ENCODE data around the gene TIGD1.

DNA sequence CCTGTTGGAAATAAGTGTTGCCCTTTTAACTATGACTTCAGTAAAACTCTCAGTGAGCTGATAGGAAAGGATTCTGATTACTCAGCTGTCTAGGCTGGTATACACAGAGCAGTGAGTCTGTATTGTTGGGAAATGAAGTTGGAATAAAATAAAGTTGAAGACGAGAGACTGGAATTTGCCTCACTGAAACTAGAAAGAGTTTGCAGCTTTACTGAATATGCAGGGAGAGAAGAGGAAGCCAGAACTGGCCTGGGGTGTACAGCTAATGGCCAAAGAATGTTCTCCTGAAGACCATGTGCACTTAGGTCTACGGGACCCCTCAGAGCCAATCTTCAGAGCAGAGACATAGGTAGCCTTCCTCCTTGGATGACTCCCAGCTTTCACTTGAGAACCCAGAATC, 26.6 kb upstream of the TIGD1 start:
- TF ChIP-seq, protein P1, sequence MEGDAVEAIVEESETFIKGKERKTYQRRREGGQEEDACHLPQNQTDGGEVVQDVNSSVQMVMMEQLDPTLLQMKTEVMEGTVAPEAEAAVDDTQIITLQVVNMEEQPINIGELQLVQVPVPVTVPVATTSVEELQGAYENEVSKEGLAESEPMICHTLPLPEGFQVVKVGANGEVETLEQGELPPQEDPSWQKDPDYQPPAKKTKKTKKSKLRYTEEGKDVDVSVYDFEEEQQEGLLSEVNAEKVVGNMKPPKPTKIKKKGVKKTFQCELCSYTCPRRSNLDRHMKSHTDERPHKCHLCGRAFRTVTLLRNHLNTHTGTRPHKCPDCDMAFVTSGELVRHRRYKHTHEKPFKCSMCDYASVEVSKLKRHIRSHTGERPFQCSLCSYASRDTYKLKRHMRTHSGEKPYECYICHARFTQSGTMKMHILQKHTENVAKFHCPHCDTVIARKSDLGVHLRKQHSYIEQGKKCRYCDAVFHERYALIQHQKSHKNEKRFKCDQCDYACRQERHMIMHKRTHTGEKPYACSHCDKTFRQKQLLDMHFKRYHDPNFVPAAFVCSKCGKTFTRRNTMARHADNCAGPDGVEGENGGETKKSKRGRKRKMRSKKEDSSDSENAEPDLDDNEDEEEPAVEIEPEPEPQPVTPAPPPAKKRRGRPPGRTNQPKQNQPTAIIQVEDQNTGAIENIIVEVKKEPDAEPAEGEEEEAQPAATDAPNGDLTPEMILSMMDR (IDR thresholded peaks at IDR 0.05): no peak
- TF ChIP-seq POLR2AphosphoS5 (IDR thresholded peaks at IDR 0.05; ENCODE audit: low read depth, low read length): no peak
- no peak for TF ChIP-seq SIN3A (IDR thresholded peaks at IDR 0.05; ENCODE audit: borderline replicate concordance, insufficient read depth, low read depth, low read length)
- TF ChIP-seq, protein P2, sequence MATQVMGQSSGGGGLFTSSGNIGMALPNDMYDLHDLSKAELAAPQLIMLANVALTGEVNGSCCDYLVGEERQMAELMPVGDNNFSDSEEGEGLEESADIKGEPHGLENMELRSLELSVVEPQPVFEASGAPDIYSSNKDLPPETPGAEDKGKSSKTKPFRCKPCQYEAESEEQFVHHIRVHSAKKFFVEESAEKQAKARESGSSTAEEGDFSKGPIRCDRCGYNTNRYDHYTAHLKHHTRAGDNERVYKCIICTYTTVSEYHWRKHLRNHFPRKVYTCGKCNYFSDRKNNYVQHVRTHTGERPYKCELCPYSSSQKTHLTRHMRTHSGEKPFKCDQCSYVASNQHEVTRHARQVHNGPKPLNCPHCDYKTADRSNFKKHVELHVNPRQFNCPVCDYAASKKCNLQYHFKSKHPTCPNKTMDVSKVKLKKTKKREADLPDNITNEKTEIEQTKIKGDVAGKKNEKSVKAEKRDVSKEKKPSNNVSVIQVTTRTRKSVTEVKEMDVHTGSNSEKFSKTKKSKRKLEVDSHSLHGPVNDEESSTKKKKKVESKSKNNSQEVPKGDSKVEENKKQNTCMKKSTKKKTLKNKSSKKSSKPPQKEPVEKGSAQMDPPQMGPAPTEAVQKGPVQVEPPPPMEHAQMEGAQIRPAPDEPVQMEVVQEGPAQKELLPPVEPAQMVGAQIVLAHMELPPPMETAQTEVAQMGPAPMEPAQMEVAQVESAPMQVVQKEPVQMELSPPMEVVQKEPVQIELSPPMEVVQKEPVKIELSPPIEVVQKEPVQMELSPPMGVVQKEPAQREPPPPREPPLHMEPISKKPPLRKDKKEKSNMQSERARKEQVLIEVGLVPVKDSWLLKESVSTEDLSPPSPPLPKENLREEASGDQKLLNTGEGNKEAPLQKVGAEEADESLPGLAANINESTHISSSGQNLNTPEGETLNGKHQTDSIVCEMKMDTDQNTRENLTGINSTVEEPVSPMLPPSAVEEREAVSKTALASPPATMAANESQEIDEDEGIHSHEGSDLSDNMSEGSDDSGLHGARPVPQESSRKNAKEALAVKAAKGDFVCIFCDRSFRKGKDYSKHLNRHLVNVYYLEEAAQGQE (IDR thresholded peaks at IDR 0.05; ENCODE audit: insufficient read depth in 1 of 2, low read depth in 2 of 2, low read length in 1 of 2): no peak
- TF ChIP-seq TCF7L2 (IDR thresholded peaks at IDR 0.05; ENCODE audit: low read depth, low read length): no peak
